ENCODE results near the gene CD58.

Gene CD58

DNA sequence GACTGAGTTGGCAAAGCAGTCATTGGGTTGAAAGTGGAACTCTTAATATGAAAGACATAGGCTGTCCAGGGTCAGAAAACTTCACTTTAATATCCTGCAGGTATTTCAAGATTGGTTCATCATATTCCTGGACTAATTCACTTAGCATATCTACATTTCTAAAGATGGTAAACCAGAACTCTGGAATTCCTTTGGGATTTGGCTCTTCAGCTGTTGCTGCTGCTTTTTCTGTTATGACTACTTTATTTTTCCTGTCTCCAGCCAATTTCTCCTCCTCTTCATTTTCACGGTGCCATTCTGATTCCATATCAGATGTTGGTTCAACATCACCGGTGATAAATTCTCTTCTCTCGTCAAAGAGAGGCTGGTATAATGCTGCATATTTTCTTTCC lies 37.4 kb downstream of the CD58 start:
- TF ChIP-seq, protein P1, sequence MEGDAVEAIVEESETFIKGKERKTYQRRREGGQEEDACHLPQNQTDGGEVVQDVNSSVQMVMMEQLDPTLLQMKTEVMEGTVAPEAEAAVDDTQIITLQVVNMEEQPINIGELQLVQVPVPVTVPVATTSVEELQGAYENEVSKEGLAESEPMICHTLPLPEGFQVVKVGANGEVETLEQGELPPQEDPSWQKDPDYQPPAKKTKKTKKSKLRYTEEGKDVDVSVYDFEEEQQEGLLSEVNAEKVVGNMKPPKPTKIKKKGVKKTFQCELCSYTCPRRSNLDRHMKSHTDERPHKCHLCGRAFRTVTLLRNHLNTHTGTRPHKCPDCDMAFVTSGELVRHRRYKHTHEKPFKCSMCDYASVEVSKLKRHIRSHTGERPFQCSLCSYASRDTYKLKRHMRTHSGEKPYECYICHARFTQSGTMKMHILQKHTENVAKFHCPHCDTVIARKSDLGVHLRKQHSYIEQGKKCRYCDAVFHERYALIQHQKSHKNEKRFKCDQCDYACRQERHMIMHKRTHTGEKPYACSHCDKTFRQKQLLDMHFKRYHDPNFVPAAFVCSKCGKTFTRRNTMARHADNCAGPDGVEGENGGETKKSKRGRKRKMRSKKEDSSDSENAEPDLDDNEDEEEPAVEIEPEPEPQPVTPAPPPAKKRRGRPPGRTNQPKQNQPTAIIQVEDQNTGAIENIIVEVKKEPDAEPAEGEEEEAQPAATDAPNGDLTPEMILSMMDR (IDR thresholded peaks at IDR 0.05; ENCODE audit: low read length, missing control alignments) = no peak
- H3K4me3 ChIP-seq (replicated peaks; ENCODE audit: low read depth, low read length) = no peak overlapping the region
- no peak for DNase-seq (ENCODE audit: low read depth)

DNA sequence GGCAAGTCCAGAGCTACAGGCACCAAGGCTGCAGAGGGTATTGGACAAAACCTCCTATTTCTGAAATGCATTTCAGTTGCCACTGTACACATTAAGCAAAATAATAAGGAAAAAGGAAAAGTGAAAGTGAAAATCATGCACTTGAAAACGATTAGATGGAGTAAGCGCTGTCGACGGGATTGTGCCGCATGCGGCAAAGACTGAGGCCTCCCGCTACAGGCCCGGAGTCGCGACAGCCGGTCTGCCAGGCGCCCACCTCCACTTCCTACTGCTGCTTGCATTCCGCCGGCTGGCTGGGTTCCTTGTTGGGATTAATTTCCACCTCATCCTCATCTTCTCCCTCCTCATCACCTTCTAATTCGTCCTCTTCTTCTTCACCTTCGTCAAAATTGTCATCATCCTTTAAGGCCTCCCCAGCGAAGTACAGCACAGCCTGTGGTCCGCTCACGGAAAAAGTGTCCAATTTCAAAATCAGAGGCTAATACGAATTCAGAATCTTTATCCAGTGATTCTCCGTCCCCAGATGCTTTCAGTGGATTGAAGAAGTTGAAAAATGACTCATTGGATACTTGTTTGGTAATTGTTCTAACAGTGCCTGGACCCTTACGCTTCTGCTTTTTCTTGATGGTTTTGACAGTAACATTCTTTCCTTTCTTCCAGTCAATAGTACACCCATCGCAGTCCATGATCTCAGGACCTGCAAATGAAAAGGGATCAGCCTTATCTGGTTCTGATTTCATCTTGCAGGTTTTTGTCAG lies 38.0 kb downstream of the CD58 start:
- TF ChIP-seq, protein P1 (IDR thresholded peaks at IDR 0.05; ENCODE audit: low read length, missing control alignments) = no peak
- DNase-seq (ENCODE audit: low read depth) = no peak
- H3K4me3 ChIP-seq (replicated peaks; ENCODE audit: low read depth, low read length) = no peak overlapping the region

DNA sequence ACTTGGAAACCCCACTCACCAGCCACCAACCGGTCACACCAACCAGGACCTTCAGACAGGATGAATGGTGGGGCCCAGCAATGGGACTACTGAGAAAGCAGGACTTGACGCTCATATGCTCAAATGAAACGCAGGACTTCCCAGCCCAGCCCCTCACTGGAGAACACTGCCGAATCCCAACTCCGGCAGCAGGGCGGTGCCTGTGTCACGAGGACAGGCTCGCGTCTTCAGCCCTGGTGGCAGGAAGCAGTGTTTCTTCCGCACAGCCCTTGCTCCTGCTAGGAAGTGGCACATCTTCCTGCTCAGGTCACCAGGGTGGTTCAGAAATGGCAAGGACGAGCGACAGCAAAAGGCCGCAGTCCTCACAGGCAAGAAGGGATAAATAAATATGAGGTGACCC lies 38.9 kb downstream of the CD58 start:
- TF ChIP-seq, protein P1 (IDR thresholded peaks at IDR 0.05; ENCODE audit: low read length, missing control alignments) = no peak
- DNase-seq (ENCODE audit: low read depth) = no peak
- H3K4me3 ChIP-seq (replicated peaks; ENCODE audit: low read depth, low read length) = no peak overlapping the region

DNA sequence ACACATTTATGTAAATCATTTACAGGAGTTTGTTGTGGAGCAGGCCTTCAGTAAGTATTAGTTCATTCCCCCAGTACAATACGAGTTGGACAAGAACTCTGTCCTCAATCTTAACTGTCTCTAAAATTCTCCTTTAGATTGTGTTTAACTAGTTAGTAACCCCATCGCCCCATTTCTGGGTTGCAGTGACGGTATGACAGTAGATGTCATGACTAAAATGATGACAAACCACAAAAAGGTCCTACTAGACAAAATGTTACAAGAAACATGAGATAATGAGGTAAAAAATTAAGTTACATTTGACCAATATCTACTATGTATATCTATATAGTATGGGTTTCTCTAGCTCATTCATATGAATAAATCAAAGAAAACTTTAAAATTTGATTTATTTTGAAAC lies 41.1 kb downstream of the CD58 start:
- H3K4me3 ChIP-seq (replicated peaks; ENCODE audit: low read depth, low read length) = no peak overlapping the region
- DNase-seq (ENCODE audit: low read depth) = no peak
- TF ChIP-seq, protein P1 (IDR thresholded peaks at IDR 0.05; ENCODE audit: low read length, missing control alignments) = no peak

DNA sequence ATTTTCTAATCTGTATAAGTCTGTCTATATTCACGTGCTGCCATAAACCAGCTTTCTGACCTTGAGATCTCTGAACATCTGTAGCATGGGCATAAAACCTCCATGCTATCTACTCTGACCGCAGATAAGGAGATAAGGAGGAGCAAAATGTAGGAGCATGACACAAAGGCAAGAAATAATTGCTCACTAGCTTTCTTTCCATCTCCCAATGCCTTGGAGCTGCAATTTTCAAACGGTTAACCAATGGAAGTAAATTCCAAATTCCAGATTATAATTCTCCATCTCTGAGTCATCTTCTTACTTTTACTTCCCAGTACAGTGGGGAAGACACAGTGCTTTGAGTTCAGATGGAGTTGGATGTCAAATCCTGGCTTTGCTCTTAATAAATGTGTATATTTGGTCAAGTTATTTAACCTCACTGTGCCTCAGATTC lies 41.6 kb downstream of the CD58 start:
- TF ChIP-seq, protein P1 (IDR thresholded peaks at IDR 0.05; ENCODE audit: low read length, missing control alignments) = no peak
- no peak overlapping the region for H3K4me3 ChIP-seq (replicated peaks; ENCODE audit: low read depth, low read length)
- DNase-seq (ENCODE audit: low read depth) = no peak

DNA sequence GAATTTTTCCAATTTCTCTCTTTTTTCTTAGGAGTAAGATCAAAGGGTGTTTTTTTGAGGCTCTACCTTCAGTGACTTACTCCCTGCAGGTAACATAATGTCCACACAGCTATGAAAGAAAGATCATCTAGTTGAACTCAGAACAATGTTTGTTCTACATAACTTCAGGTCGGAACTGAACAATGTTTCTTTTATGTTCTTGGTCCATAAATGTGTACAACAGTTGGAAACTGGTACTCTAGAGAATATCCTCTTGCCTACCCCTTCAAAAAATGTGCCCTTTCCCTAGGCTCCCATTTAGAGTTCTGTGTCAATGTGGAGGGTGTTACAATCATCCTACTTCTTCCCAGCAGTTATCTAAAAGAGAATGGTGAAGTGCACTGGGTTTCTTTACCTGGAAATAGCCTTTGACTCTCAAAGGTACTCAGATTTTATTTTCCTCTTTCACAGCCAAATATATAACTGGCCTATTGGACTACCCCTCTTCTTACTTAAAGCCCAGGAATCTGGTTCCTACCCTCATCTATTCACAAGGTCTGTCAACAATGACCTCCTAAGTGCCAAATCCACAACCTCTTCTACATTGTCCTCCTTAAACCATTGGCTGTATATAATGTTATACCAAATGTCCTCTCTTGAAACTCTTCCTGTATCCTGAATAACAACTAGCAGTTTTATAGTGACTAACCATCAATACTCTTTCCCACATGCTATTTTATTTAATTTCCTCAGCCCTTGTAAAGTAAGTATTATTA lies 42.3 kb downstream of the CD58 start:
- no peak for DNase-seq (ENCODE audit: low read depth)
- TF ChIP-seq, protein P1 (IDR thresholded peaks at IDR 0.05; ENCODE audit: low read length, missing control alignments) = no peak
- H3K4me3 ChIP-seq (replicated peaks; ENCODE audit: low read depth, low read length) = no peak overlapping the region

Measured in fibroblast of pulmonary artery (primary cell).